DND-41 (cell line): ENCODE data around the gene MARCHF10.

ENCODE experiments used
- EZH2 ChIP-seq: IDR thresholded peaks from 3 replicates; pipeline ENCODE4 v1.6.1; 2012; ENCODE audit warnings: borderline replicate concordance, low read depth, mild to moderate bottlenecking, moderate library complexity, low read length, inconsistent platforms; ENCODE audit not compliant: severe bottlenecking
- TF ChIP-seq, protein P1 (sequence below): IDR thresholded peaks from 2 replicates; pipeline ENCODE4 v1.5.1; 2012; ENCODE audit warnings: borderline replicate concordance, low read length, moderate library complexity, mild to moderate bottlenecking; ENCODE audit not compliant: poor library complexity, severe bottlenecking; ENCODE audit errors: extremely low read depth

DNA sequence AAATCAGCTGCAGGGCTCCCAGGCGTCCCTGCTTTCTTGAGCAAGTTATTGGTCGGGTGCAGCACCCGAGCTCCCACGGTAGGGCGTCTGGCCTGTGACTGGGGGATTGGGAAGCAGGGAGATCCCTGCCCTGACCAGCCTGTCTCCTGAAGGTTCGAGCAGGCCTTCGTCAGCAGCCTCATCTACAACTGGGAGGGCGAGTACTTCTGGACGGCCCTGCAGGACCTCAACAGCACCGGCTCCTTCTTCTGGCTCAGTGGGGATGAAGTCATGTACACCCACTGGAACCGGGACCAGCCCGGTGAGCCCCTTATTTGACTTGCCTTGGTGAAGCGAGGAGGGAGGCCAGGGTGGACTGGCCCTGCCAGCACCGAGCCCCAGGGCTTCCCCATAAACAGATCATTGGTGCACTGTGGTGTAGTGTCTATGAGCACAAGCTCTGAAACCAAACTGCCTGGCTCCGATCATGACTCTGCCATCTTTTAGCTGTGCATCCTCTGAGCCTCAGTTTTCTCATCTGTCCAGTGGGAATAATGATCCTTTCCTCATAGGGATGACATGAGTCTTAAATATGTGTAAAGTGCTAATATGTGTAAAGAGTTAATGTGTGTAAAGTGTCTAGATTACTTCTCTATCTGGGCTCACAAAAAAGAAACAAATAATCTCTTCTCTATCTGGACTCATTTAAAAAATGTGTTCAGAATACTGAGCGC, 131.7 kb downstream of the MARCHF10 start:
- TF ChIP-seq, protein P1, sequence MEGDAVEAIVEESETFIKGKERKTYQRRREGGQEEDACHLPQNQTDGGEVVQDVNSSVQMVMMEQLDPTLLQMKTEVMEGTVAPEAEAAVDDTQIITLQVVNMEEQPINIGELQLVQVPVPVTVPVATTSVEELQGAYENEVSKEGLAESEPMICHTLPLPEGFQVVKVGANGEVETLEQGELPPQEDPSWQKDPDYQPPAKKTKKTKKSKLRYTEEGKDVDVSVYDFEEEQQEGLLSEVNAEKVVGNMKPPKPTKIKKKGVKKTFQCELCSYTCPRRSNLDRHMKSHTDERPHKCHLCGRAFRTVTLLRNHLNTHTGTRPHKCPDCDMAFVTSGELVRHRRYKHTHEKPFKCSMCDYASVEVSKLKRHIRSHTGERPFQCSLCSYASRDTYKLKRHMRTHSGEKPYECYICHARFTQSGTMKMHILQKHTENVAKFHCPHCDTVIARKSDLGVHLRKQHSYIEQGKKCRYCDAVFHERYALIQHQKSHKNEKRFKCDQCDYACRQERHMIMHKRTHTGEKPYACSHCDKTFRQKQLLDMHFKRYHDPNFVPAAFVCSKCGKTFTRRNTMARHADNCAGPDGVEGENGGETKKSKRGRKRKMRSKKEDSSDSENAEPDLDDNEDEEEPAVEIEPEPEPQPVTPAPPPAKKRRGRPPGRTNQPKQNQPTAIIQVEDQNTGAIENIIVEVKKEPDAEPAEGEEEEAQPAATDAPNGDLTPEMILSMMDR = no peak
- TF ChIP-seq EZH2 = no peak
